KMS-11 (cell line): Measurements from ENCODE around the gene NUP214.

Source experiments
- H2AFZ ChIP-seq: fragments of 200-600 bp; sonication (generic); 2 replicates; pipeline ENCODE4 v1.6.1; 2016; ENCODE audit warnings: antibody characterized with exemption, mixed run types, low read depth
- H3K27ac ChIP-seq: fragments of 200-600 bp; sonication (generic); 2 replicates; pipeline ENCODE4 v1.6.1; 2016; ENCODE audit warnings: mild to moderate bottlenecking, mixed run types
- H3K27me3 ChIP-seq: fragments of 200-600 bp; sonication (generic); 2 replicates; pipeline ENCODE4 v1.6.1; 2017; ENCODE audit warnings: mild to moderate bottlenecking, low read depth, mixed run types, moderate library complexity; ENCODE audit not compliant: insufficient read depth
- H3K36me3 ChIP-seq: fragments of 200-600 bp; sonication (generic); 2 replicates; pipeline ENCODE4 v1.6.1; 2017; ENCODE audit warnings: mild to moderate bottlenecking, mixed run types; ENCODE audit not compliant: insufficient read depth
- H3K4me1 ChIP-seq: fragments of 200-600 bp; sonication (generic); 2 replicates; pipeline ENCODE4 v1.6.1; 2016; ENCODE audit warnings: mild to moderate bottlenecking, low read depth, mixed run types; ENCODE audit not compliant: poor library complexity, severe bottlenecking
- H3K4me2 ChIP-seq: fragments of 200-600 bp; sonication (generic); 2 replicates; pipeline ENCODE4 v1.7.0; 2016; ENCODE audit warnings: mild to moderate bottlenecking, mixed run types
- H3K4me3 ChIP-seq: fragments of 200-600 bp; sonication (generic); IDR thresholded peaks from 2 replicates; pipeline ENCODE4 v1.6.1; 2017; ENCODE audit warnings: low read depth, low read length, mixed read lengths; ENCODE audit not compliant: insufficient read depth
- H3K79me2 ChIP-seq: fragments of 200-600 bp; sonication (generic); 2 replicates; pipeline ENCODE4 v1.6.1; 2016; ENCODE audit warnings: low read depth, mixed run types; ENCODE audit not compliant: insufficient read depth
- H3K9ac ChIP-seq: fragments of 200-600 bp; sonication (generic); 2 replicates; pipeline ENCODE4 v1.6.1; 2016; ENCODE audit warnings: mild to moderate bottlenecking, mixed run types
- H4K20me1 ChIP-seq: fragments of 200-600 bp; sonication (generic); 2 replicates; pipeline ENCODE4 v1.6.1; 2016; ENCODE audit warnings: mild to moderate bottlenecking, mixed run types; ENCODE audit not compliant: insufficient read depth
- CTCF ChIP-seq: fragments of 200-600 bp; sonication (generic); conservative IDR thresholded peaks from 2 replicates; pipeline ENCODE4 v1.6.1; 2017; ENCODE audit warnings: low read depth, mild to moderate bottlenecking, antibody characterized with exemption, low read length, moderate library complexity, mixed read lengths

NUP214 gene

GRCh38 chr9:131105952-131106351, 19.4 kb upstream of the NUP214 start:
- no peaks in the 10 kb centered on the region for H3K79me2 ChIP-seq
- no peaks in the 10 kb centered on the region for H3K36me3 ChIP-seq
- H3K4me3 ChIP-seq: no peak overlapping the region
- H3K27me3 ChIP-seq: no peaks in the 10 kb centered on the region
- H3K4me2 ChIP-seq: no peak overlapping the region
- TF ChIP-seq CTCF: no peak
- no peak overlapping the region for H2AFZ ChIP-seq
- H3K4me1 ChIP-seq: no peaks in the 10 kb centered on the region
- H3K27ac ChIP-seq: no peak overlapping the region
- H3K9ac ChIP-seq: no peak overlapping the region
- H4K20me1 ChIP-seq: no peaks in the 10 kb centered on the region

GRCh38 chr9:131107760-131108159, 17.6 kb upstream of the NUP214 start:
- Histone ChIP-seq H3K27me3 (no peaks in the 10 kb centered on the region), H3K79me2 (no peaks in the 10 kb centered on the region), H3K4me3 (no peak overlapping the region), H3K4me2 (no peak overlapping the region), H3K36me3 (no peaks in the 10 kb centered on the region), H3K4me1 (no peaks in the 10 kb centered on the region), H3K9ac (no peak overlapping the region), H4K20me1 (no peaks in the 10 kb centered on the region), H3K27ac (no peak overlapping the region), H2AFZ (no peak overlapping the region)
- no peak for TF ChIP-seq CTCF

- H2AFZ ChIP-seq: no peak overlapping the region
- H3K27me3 ChIP-seq: peaks cover 5% of the 10 kb centered on the region; the same call in 1 of the 2 replicates
- no peak overlapping the region for H3K27ac ChIP-seq
- H3K36me3 ChIP-seq: no peaks in the 10 kb centered on the region
- H3K9ac ChIP-seq: no peak overlapping the region
- no peaks in the 10 kb centered on the region for H4K20me1 ChIP-seq
- no peak for TF ChIP-seq CTCF
- no peak overlapping the region for H3K4me3 ChIP-seq
- H3K79me2 ChIP-seq: no peaks in the 10 kb centered on the region
- H3K4me2 ChIP-seq: no peak overlapping the region
- H3K4me1 ChIP-seq: no peaks in the 10 kb centered on the region
Observed at GRCh38 chr9:131111186-131111853, 14.1 kb upstream of the NUP214 start.

- Histone ChIP-seq H3K36me3 (no peaks in the 10 kb centered on the region), H3K4me1 (no peaks in the 10 kb centered on the region), H4K20me1 (no peaks in the 10 kb centered on the region), H2AFZ (no peak overlapping the region), H3K4me2 (no peak overlapping the region), H3K27ac (no peak overlapping the region), H3K27me3 (peaks cover 10% of the 10 kb centered on the region; the same call in 1 of the 2 replicates), H3K79me2 (no peaks in the 10 kb centered on the region), H3K4me3 (no peak overlapping the region), H3K9ac (no peak overlapping the region)
- TF ChIP-seq CTCF: no peak
Observed at GRCh38 chr9:131111854-131112311, 13.5 kb upstream of the NUP214 start.
